SK-MEL-5 (cell line): Measurements from ENCODE around the gene SAPCD1. TPM values are rescaled to one million over a fixed set of nuclear protein-coding genes. Genes with fewer than 3 reads are reported as not detected.

Experiments
- DNase-seq: peaks from one replicate; pipeline ENCODE4 v3.0.0-alpha.2; 2016; ENCODE audit warnings: low read depth, low spot score
- in situ Hi-C: cut with HindIII; loops from 2 replicates; pipeline ENCODE4 v1.10.0; 2016; ENCODE audit warnings: low sequenced_read_pairs, high pct_unique_total_duplicates, low pct_unique_long_range_greater_than_20kb
- total RNA-seq: library from RNA; depleted of rRNA; stranded (reverse); fragments of >200 nt; shearing (Covaris generic); gene quantifications from 2 replicates; pipeline ENCODE4 v1.2.3, GENCODE V29; 2014

Gene SAPCD1
- total RNA-seq, 1 experiment from 2014 or later: 1.7 TPM

GRCh38 chr6:31740397-31741223 lies 21.8 kb upstream of the SAPCD1 start:
- in situ Hi-C loops: no loop called here
- no peak for DNase-seq

- in situ Hi-C loops: no loop called here
- no peak for DNase-seq
These were observed 20.6 kb upstream of the SAPCD1 start for GRCh38 chr6:31741815-31742214.

GRCh38 chr6:31742894-31743293 lies 19.6 kb upstream of the SAPCD1 start:
- in situ Hi-C loops: no loop called here
- DNase-seq: no peak

- DNase-seq: no peak
- in situ Hi-C loops: no loop called here
These were observed 18.0 kb upstream of the SAPCD1 start for GRCh38 chr6:31744422-31744821.

- in situ Hi-C loops: no loop called here
- DNase-seq: no peak
These were observed 13.0 kb upstream of the SAPCD1 start for GRCh38 chr6:31749301-31750036.

- in situ Hi-C loops: no loop called here
- no peak for DNase-seq
These were observed 11.9 kb upstream of the SAPCD1 start for GRCh38 chr6:31750411-31751022.

GRCh38 chr6:31752739-31753319 lies 9.6 kb upstream of the SAPCD1 start:
- in situ Hi-C loops: no loop called here
- no peak for DNase-seq

- DNase-seq: no peak
- in situ Hi-C loops: no loop called here
These were observed 4.2 kb upstream of the SAPCD1 start for GRCh38 chr6:31758281-31758680.

- DNase-seq: no peak
- in situ Hi-C loops: no loop called here
These were observed 1.7 kb upstream of the SAPCD1 start for GRCh38 chr6:31760790-31761189.

GRCh38 chr6:31761343-31761742 lies 1.1 kb upstream of the SAPCD1 start:
- in situ Hi-C loops: no loop called here
- no peak for DNase-seq

- DNase-seq: no peak
- in situ Hi-C loops: no loop called here
These were observed 592 bp downstream of the SAPCD1 start for GRCh38 chr6:31762878-31763618.

- peak; percentile 65 for DNase-seq
- in situ Hi-C loops: no loop called here
These were observed 1.1 kb downstream of the SAPCD1 start for GRCh38 chr6:31763619-31763940.

GRCh38 chr6:31764198-31764597 lies 1.7 kb downstream of the SAPCD1 start:
- no peak for DNase-seq
- in situ Hi-C loops: no loop called here

- DNase-seq: no peak
- in situ Hi-C loops: no loop called here
These were observed 3.1 kb downstream of the SAPCD1 start for GRCh38 chr6:31765559-31765909.

GRCh38 chr6:31765910-31766794 lies 3.7 kb downstream of the SAPCD1 start:
- in situ Hi-C loops: no loop called here

GRCh38 chr6:31767096-31767645 lies 4.7 kb downstream of the SAPCD1 start:
- no peak for DNase-seq
- in situ Hi-C loops: no loop called here

More at GRCh38 chr6:31765910-31766794, 3.7 kb downstream of the SAPCD1 start:
- DNase-seq: peak; percentile 19
